Fibroblast of skin of scalp (primary cell): ENCODE data around the gene ITPA.

Experiments used
- DNase-seq: peaks from one replicate; pipeline ENCODE4 v3.0.0-alpha.2; 2013

ITPA gene

GRCh38 chr20:3229158-3229557 is 19.9 kb downstream of the ITPA start:
- DNase-seq, result no peak

- no peak for DNase-seq
Measured at GRCh38 chr20:3229798-3230197, 20.5 kb downstream of the ITPA start.

GRCh38 chr20:3231116-3231515 is 21.8 kb downstream of the ITPA start:
- no peak for DNase-seq

GRCh38 chr20:3231889-3232588 is 22.7 kb downstream of the ITPA start:
- DNase-seq, result no peak

- no peak for DNase-seq
Measured at GRCh38 chr20:3233131-3233990, 24.1 kb downstream of the ITPA start.

- DNase-seq, result no peak
Measured at GRCh38 chr20:3233991-3234498, 24.7 kb downstream of the ITPA start.

- no peak for DNase-seq
Measured at GRCh38 chr20:3235666-3236324, 26.5 kb downstream of the ITPA start.

GRCh38 chr20:3237011-3237957 is 28.0 kb downstream of the ITPA start:
- DNase-seq, result no peak

GRCh38 chr20:3237958-3238615 is 28.8 kb downstream of the ITPA start:
- DNase-seq, result no peak

- no peak for DNase-seq
Measured at GRCh38 chr20:3238616-3239025, 29.3 kb downstream of the ITPA start.

- peak; percentile 34 for DNase-seq
Measured at GRCh38 chr20:3239026-3239866, 29.9 kb downstream of the ITPA start, which contains the start of gene SLC4A11. Gene SLC4A11 (minus strand): TSS chr20:3239190. CDS start chr20:3239137, 53 bp downstream.

- no peak for DNase-seq
Measured at GRCh38 chr20:3239867-3240775, 30.8 kb downstream of the ITPA start.

- DNase-seq, result no peak
Measured at GRCh38 chr20:3240776-3241363, 31.6 kb downstream of the ITPA start.

GRCh38 chr20:3242172-3242692 is 32.9 kb downstream of the ITPA start:
- DNase-seq, result no peak

GRCh38 chr20:3243718-3244358 is 34.5 kb downstream of the ITPA start:
- DNase-seq, result no peak

- no peak for DNase-seq
Measured at GRCh38 chr20:3244613-3245012, 35.3 kb downstream of the ITPA start.

GRCh38 chr20:3245156-3245555 is 35.9 kb downstream of the ITPA start:
- DNase-seq, result no peak

GRCh38 chr20:3245711-3246110 is 36.4 kb downstream of the ITPA start:
- no peak for DNase-seq
